Fibroblast of lung (primary cell): ENCODE measurements around the gene PI16. TPM values are rescaled to one million over a fixed set of nuclear protein-coding genes. Genes with fewer than 3 reads are reported as not detected.
A peak's percentile ranks its signal among the peaks of the same experiment; 100 is the strongest.

Source experiments
- DNase-seq, 2 donors: peaks; one replicate each; pipeline versions ENCODE4 v3.0.0 to v3.0.0-alpha.2; 2010; ENCODE audit warnings: low read depth in 2 of 2
- H2AFZ ChIP-seq: 2 replicates; pipeline ENCODE4 v1.5.1; 2012; ENCODE audit warnings: low read length, control low read depth, inconsistent platforms
- H3K27ac ChIP-seq: 2 replicates; pipeline ENCODE4 v1.5.1; 2011; ENCODE audit warnings: low read length, control low read depth; ENCODE audit not compliant: insufficient read depth
- H3K27me3 ChIP-seq: 2 replicates; pipeline ENCODE4 v1.5.1; 2011; ENCODE audit warnings: mild to moderate bottlenecking, low read length; ENCODE audit not compliant: control insufficient read depth, insufficient read depth
- H3K36me3 ChIP-seq: 2 replicates; pipeline ENCODE4 v1.5.1; 2011; ENCODE audit warnings: low read length; ENCODE audit not compliant: control insufficient read depth, insufficient read depth
- H3K4me1 ChIP-seq: 2 replicates; pipeline ENCODE4 v1.5.1; 2011; ENCODE audit warnings: low read length; ENCODE audit not compliant: control insufficient read depth, insufficient read depth; ENCODE audit errors: extremely low read depth
- H3K4me2 ChIP-seq: 2 replicates; pipeline ENCODE4 v1.5.1; 2011; ENCODE audit warnings: low read length, control low read depth; ENCODE audit not compliant: insufficient read depth; ENCODE audit errors: extremely low read depth
- H3K4me3 ChIP-seq, 4 experiments: fragments of 200-600 bp in 1 of 4; sonication (generic) in 1 of 4; replicated peaks in 1 of 4; 2 replicates each; pipeline ENCODE4 v1.5.1; 2011 to 2016; ENCODE audit warnings: low read length in 4 of 4, low read depth in 3 of 4, mild to moderate bottlenecking in 3 of 4, control low read depth in 2 of 4, inconsistent platforms in 1 of 4, mixed read lengths in 1 of 4; ENCODE audit not compliant: insufficient read depth in 1 of 4; ENCODE audit errors: control extremely low read depth in 1 of 4
- H3K79me2 ChIP-seq: 2 replicates; pipeline ENCODE4 v1.5.1; 2012; ENCODE audit warnings: mild to moderate bottlenecking, low read length, inconsistent platforms; ENCODE audit not compliant: control insufficient read depth, insufficient read depth
- H3K9ac ChIP-seq: 2 replicates; pipeline ENCODE4 v1.5.1; 2011; ENCODE audit warnings: mild to moderate bottlenecking, low read length, control low read depth; ENCODE audit not compliant: insufficient read depth
- H3K9me3 ChIP-seq: 2 replicates; pipeline ENCODE4 v1.5.1; 2012; ENCODE audit warnings: low read depth, low read length; ENCODE audit not compliant: control insufficient read depth, insufficient read depth
- H4K20me1 ChIP-seq: 2 replicates; pipeline ENCODE4 v1.5.1; 2011; ENCODE audit warnings: low read length; ENCODE audit not compliant: control insufficient read depth, insufficient read depth; ENCODE audit errors: extremely low read depth
- EZH2 ChIP-seq: IDR thresholded peaks from 2 replicates; pipeline ENCODE4 v1.5.1; 2012; ENCODE audit warnings: low read length, control low read depth, mild to moderate bottlenecking; ENCODE audit errors: missing control alignments
- polyA plus RNA-seq, 2 donors: library from polyadenylated mRNA; depleted of rRNA in 1 of 2; stranded (reverse) in 1 of 2; unstranded in 1 of 2; fragments of >200 nt; gene quantifications; 2 replicates each; pipeline ENCODE4 v1.2.1, GENCODE V29; 2011 to 2012; ENCODE audit warnings: missing spikeins in 1 of 2
- total RNA-seq: library from RNA; depleted of rRNA; stranded (reverse); fragments of >200 nt; gene quantifications from 2 replicates; pipeline ENCODE4 v1.2.1, GENCODE V29; 2014
- TF ChIP-seq, protein P1 (sequence below), 2 donors: IDR thresholded peaks in 1 of 2; conservative IDR thresholded peaks in 1 of 2; 1 replicate in 1 of 2; 2 replicates in 1 of 2; pipeline ENCODE4 v1.5.1; 2011 to 2012; ENCODE audit warnings: low read length in 2 of 2, control low read depth in 1 of 2, inconsistent platforms in 1 of 2, low read depth in 1 of 2, mild to moderate bottlenecking in 1 of 2

Gene PI16
- total and polyA plus RNA-seq, 2 donors (not counting 1 experiment from before 2014, with no cell fraction given): 0.09 TPM; not detected in 1

DNA sequence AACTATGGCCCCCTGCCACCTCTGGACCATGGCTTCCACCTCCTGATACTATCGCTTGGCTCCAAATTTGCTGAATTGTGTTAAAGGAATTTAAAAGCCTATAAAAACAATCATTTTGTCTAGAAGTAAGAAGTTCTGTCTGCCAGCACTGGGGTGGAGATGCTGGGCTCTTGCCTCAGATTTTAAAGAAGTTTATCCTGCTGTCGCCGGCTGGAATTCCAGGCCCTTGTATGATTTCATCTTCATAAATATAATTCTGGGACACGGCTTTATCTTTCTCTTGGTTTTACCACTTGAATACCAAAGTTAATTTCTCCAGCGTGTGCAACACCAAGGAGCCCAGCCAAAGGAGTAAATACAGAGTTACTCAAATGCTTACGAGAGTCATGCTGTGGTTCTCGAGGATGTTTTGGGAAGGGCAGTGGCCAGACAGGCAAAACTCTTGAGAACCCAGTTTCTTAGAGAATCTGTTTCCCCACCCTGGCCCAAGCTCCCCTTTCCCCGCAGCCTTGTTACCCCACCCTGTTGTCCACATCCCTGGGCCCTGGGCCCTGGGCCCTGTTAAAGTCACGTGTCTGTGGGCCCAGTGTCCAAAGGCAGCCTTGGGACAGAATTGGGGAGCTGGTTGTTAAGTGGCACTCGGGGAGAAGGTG, 36.9 kb upstream of the PI16 start:
- H3K36me3 ChIP-seq: peaks cover 17% of the 10 kb centered on the region
- no peak overlapping the region for H2AFZ ChIP-seq
- H3K4me1 ChIP-seq: peaks cover 17% of the 10 kb centered on the region
- H3K27ac ChIP-seq: peak overlapping the region; percentile 68
- no peaks in the 10 kb centered on the region for H3K27me3 ChIP-seq
- H4K20me1 ChIP-seq: no peaks in the 10 kb centered on the region
- TF ChIP-seq, protein P1, sequence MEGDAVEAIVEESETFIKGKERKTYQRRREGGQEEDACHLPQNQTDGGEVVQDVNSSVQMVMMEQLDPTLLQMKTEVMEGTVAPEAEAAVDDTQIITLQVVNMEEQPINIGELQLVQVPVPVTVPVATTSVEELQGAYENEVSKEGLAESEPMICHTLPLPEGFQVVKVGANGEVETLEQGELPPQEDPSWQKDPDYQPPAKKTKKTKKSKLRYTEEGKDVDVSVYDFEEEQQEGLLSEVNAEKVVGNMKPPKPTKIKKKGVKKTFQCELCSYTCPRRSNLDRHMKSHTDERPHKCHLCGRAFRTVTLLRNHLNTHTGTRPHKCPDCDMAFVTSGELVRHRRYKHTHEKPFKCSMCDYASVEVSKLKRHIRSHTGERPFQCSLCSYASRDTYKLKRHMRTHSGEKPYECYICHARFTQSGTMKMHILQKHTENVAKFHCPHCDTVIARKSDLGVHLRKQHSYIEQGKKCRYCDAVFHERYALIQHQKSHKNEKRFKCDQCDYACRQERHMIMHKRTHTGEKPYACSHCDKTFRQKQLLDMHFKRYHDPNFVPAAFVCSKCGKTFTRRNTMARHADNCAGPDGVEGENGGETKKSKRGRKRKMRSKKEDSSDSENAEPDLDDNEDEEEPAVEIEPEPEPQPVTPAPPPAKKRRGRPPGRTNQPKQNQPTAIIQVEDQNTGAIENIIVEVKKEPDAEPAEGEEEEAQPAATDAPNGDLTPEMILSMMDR (conservative IDR thresholded peaks at IDR 0.05 in 1 of 2, IDR thresholded peaks at IDR 0.05 in 1 of 2; ENCODE audit: low read depth in 1 of 2, low read length in 2 of 2): no peak
- TF ChIP-seq EZH2: no peak
- H3K9me3 ChIP-seq: no peaks in the 10 kb centered on the region
- no peak overlapping the region for H3K4me3 ChIP-seq
- peak overlapping the region; percentile 44 for H3K4me2 ChIP-seq
- H3K79me2 ChIP-seq: no peaks in the 10 kb centered on the region
- peak; percentile 38 to 75 for DNase-seq
- no peak overlapping the region for H3K9ac ChIP-seq

DNA sequence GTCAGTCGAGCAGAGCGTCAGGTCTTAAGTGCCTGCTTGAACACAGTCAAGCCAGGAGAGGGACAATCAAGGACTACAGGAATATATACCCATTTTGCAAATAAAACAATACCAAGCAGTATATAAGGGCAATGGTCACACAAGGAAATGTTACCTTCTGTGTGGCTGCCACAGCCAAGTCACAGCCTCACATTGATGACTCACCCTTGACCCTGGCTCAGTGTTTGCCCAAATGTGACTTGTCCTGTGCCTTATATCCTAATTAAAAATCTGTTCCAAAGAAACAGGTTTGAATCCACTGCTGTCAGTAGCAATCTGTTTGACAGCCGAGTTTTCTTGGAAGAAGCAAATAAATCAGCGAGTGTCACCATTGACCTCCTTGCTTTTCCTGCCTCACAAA, 34.5 kb upstream of the PI16 start:
- Histone ChIP-seq H3K9ac (no peak overlapping the region), H3K79me2 (no peaks in the 10 kb centered on the region), H3K27ac (no peak overlapping the region), H3K4me1 (peaks cover 18% of the 10 kb centered on the region), H2AFZ (no peak overlapping the region), H3K4me2 (no peak overlapping the region), H3K9me3 (no peaks in the 10 kb centered on the region), H4K20me1 (no peaks in the 10 kb centered on the region), H3K4me3 (no peak overlapping the region), H3K36me3 (peaks cover 16% of the 10 kb centered on the region), H3K27me3 (no peaks in the 10 kb centered on the region)
- TF ChIP-seq, protein P1 (conservative IDR thresholded peaks at IDR 0.05 in 1 of 2, IDR thresholded peaks at IDR 0.05 in 1 of 2; ENCODE audit: low read depth in 1 of 2, low read length in 2 of 2): no peak
- TF ChIP-seq EZH2: no peak
- DNase-seq: no peak

DNA sequence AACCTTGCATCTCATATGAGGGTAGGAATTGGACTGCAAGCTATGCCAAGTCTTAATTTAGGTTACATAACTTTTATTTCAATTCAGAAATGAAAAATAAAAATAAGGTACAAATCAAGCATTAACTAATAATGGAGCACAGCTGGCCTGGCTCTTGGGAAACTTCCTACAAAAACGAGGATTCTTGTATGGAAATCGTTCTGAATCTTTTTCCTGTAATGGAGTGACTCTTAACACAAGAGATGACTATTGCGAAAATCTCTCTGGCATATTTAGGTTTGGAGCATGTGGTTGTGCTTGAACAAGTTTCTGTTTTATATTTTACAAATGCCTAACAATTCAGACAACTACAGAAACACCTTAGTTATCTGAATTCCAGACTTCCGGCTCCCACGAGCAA, 34.0 kb upstream of the PI16 start:
- H3K27me3 ChIP-seq: no peaks in the 10 kb centered on the region
- H3K4me2 ChIP-seq: no peak overlapping the region
- no peak overlapping the region for H3K27ac ChIP-seq

More for the DNA sequence above, 34.0 kb upstream of the PI16 start:
- no peak overlapping the region for H2AFZ ChIP-seq
- H3K79me2 ChIP-seq: no peaks in the 10 kb centered on the region
- no peak overlapping the region for H3K4me3 ChIP-seq
- TF ChIP-seq, protein P1 (conservative IDR thresholded peaks at IDR 0.05 in 1 of 2, IDR thresholded peaks at IDR 0.05 in 1 of 2; ENCODE audit: low read depth in 1 of 2, low read length in 2 of 2): no peak
- TF ChIP-seq EZH2: no peak
- no peaks in the 10 kb centered on the region for H4K20me1 ChIP-seq
- H3K9ac ChIP-seq: no peak overlapping the region
- DNase-seq: peak in 1 of 2 donors; percentile 71
- H3K9me3 ChIP-seq: no peaks in the 10 kb centered on the region
- H3K4me1 ChIP-seq: peaks cover 18% of the 10 kb centered on the region
- H3K36me3 ChIP-seq: peaks cover 16% of the 10 kb centered on the region
